H1 (cell line): ENCODE data around the gene EID1. TPM values are rescaled to one million over a fixed set of nuclear protein-coding genes. Genes with fewer than 3 reads are reported as not detected.
A peak's percentile ranks its signal among the peaks of the same experiment; 100 is the strongest.

ENCODE experiments used
- BACH1 ChIP-seq: IDR thresholded peaks from 2 replicates; pipeline ENCODE4 v1.6.1; 2012; ENCODE audit warnings: low read length, improper control_type of control experiment
- CEBPB ChIP-seq: IDR thresholded peaks from 2 replicates; pipeline ENCODE4 v1.6.1; 2012; ENCODE audit warnings: low read depth, low read length
- CREB1 ChIP-seq: IDR thresholded peaks from 2 replicates; pipeline ENCODE4 v1.6.1; 2012; ENCODE audit warnings: inconsistent platforms
- FOSL1 ChIP-seq: IDR thresholded peaks from 2 replicates; pipeline ENCODE4 v1.6.1; 2011; ENCODE audit warnings: mild to moderate bottlenecking, low read depth, low read length, moderate library complexity; ENCODE audit not compliant: insufficient read depth
- GABPA ChIP-seq: IDR thresholded peaks from 2 replicates; pipeline ENCODE4 v1.6.1; 2011; ENCODE audit warnings: mild to moderate bottlenecking, low read length, moderate library complexity, borderline replicate concordance; ENCODE audit not compliant: insufficient read depth
- GTF2F1 ChIP-seq: IDR thresholded peaks from 2 replicates; pipeline ENCODE4 v1.6.1; 2012; ENCODE audit warnings: low read depth, low read length, improper control_type of control experiment, borderline replicate concordance
- HDAC2 ChIP-seq, 2 experiments: fragments of 300-600 bp in 1 of 2; sonication (generic) in 1 of 2; IDR thresholded peaks; 2 replicates each; pipeline ENCODE4 v1.6.1; 2011 to 2012; ENCODE audit warnings: low read depth in 2 of 2, low read length in 2 of 2, mild to moderate bottlenecking in 2 of 2, moderate library complexity in 2 of 2, borderline replicate concordance in 1 of 2, inconsistent platforms in 1 of 2
- JUND ChIP-seq: IDR thresholded peaks from 2 replicates; pipeline ENCODE4 v1.6.1; 2011; ENCODE audit warnings: mild to moderate bottlenecking, improper control_type of control experiment, low read length
- KDM1A ChIP-seq: fragments of 200-600, 300-600 bp; sonication (generic); IDR thresholded peaks from 2 replicates; pipeline ENCODE4 v1.7.1; 2016; ENCODE audit warnings: mild to moderate bottlenecking, low read length, borderline replicate concordance
- KDM5A ChIP-seq: fragments of 200-600 bp; IDR thresholded peaks from 2 replicates; pipeline ENCODE4 v1.7.1; 2012; ENCODE audit warnings: mild to moderate bottlenecking, low read length, inconsistent platforms, mixed read lengths
- RBBP5 ChIP-seq: IDR thresholded peaks from 2 replicates; pipeline ENCODE4 v1.7.1; 2012; ENCODE audit warnings: low read depth, mild to moderate bottlenecking, inconsistent platforms, low read length, moderate library complexity, borderline replicate concordance
- RFX5 ChIP-seq: IDR thresholded peaks from 2 replicates; pipeline ENCODE4 v1.6.1; 2011; ENCODE audit warnings: low read depth, low read length, improper control_type of control experiment, borderline replicate concordance
- SAP30 ChIP-seq: fragments of 300-600 bp; sonication (generic); IDR thresholded peaks from 2 replicates; pipeline ENCODE4 v1.7.1; 2012; ENCODE audit warnings: low read length, moderate library complexity, mild to moderate bottlenecking, inconsistent platforms; ENCODE audit not compliant: insufficient read depth, insufficient replicate concordance
- SRF ChIP-seq: IDR thresholded peaks from 2 replicates; pipeline ENCODE4 v1.6.1; 2011; ENCODE audit warnings: mild to moderate bottlenecking, low read depth, low read length, moderate library complexity
- SUZ12 ChIP-seq: fragments of 200-600 bp; sonication (generic); IDR thresholded peaks from 2 replicates; pipeline ENCODE4 v1.6.1; 2012; ENCODE audit warnings: mild to moderate bottlenecking, inconsistent platforms, low read length, moderate library complexity, mixed read lengths
- TCF12 ChIP-seq: IDR thresholded peaks from 2 replicates; pipeline ENCODE4 v1.6.1; 2011; ENCODE audit warnings: low read depth, mild to moderate bottlenecking, low read length
- TEAD4 ChIP-seq: IDR thresholded peaks from 2 replicates; pipeline ENCODE4 v1.6.1; 2012; ENCODE audit warnings: low read depth, low read length, inconsistent platforms, mixed read lengths
- ZNF274 ChIP-seq: IDR thresholded peaks from 2 replicates; pipeline ENCODE4 v1.7.0; 2012; ENCODE audit warnings: low read length, borderline replicate concordance; ENCODE audit errors: extremely low read depth
- polyA plus RNA-seq, 7 experiments: library from polyadenylated mRNA; depleted of rRNA in 3 of 7; stranded (reverse) in 5 of 7; unstranded in 2 of 7; fragments of >200 nt in 5 of 7; fragments of 200-250 nt in 2 of 7; gene quantifications; 1 replicate in 5 of 7; 2 replicates in 1 of 7; 4 replicates in 1 of 7; pipeline versions ENCODE4 v1.2.1 to v1.2.3, GENCODE V29; 2011 to 2013; ENCODE audit warnings: missing spikeins in 2 of 7, mixed read lengths in 2 of 7
- total RNA-seq: library from RNA; stranded (reverse); fragmentation: NEBNext Ultra II Directional; extraction: Animal tissue kit (Norgen Biotek cat#: 25700); gene quantifications from 2 replicates; pipeline ENCODE4 v1.2.1, GENCODE V29; 2021
- TF ChIP-seq, protein P1 (sequence below): IDR thresholded peaks from 2 replicates; pipeline ENCODE4 v1.6.1; 2011; ENCODE audit warnings: low read length, improper control_type of control experiment
- TF ChIP-seq, protein P2 (sequence below): IDR thresholded peaks from 2 replicates; pipeline ENCODE4 v1.6.1; 2011; ENCODE audit warnings: low read depth, mild to moderate bottlenecking, low read length; ENCODE audit not compliant: insufficient read depth
- TF ChIP-seq, protein P3 (sequence below): IDR thresholded peaks from 2 replicates; pipeline ENCODE4 v1.6.1; 2012; ENCODE audit warnings: inconsistent platforms

Gene EID1
- total and polyA plus RNA-seq, 2 of the 8 experiments (the other 6 are each of a cell fraction or from before 2014, with no cell fraction given): 101 to 110 TPM

DNA sequence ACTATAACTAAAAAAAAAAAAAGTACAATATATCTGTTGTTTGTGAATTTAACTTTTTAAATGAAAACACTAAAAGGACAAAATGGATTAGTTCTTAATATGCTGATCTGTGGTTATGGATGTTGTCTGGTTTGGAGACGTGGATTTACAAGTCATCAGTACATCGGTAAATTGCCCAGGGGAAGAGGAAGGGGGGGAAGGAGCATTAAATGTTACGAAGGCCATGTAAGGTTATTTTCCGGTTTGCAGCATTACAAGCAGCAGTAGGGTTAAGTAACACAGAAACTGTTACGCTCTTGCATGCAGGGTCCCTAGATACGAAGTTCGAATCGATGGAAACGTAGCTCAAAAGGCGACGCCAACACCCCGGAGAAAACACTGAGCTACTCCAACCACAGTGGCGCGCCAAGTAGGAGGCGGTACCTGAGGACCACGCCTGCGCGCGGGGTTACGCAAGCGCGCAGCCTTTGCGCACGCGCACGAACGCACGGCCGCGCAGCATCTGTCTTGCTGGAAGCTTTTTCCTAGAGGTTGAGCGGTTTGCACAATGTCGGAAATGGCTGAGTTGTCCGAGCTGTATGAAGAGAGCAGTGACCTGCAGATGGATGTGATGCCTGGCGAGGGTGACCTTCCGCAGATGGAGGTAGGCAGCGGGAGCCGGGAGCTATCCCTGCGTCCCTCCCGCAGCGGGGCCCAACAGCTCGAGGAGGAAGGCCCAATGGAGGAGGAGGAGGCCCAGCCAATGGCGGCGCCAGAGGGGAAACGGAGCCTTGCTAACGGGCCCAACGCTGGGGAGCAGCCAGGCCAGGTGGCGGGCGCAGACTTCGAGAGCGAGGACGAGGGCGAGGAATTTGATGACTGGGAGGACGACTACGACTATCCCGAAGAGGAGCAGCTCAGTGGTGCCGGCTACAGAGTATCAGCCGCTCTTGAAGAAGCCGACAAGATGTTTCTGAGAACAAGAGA, at the start of gene EID1 (continued):
- TF ChIP-seq ZNF274 (no peak), SAP30 (no peak), TCF12 (no peak), CEBPB (peak; percentile 100), JUND (peak; percentile 44; the same call in 1 of the 2 replicates), GTF2F1 (0 out of 2 replicates have a peak, but pooled peaks have one; percentile 30), KDM5A (no peak), CREB1 (peak; percentile 91), RFX5 (peak; percentile 5; the same call in 1 of the 2 replicates), TEAD4 (0 out of 2 replicates have a peak, but pooled peaks have one; percentile 40), SUZ12 (no peak), FOSL1 (no peak), HDAC2 (IDR thresholded peaks at IDR 0.05; ENCODE audit: borderline replicate concordance in 1 of 2, low read depth in 2 of 2, low read length in 2 of 2) (peak in 1 of 2 experiments; percentile 84; a peak in 1 of 4 replicates), BACH1 (no peak), GABPA (no peak), KDM1A (peak; percentile 83; the same call in 1 of the 2 replicates), RBBP5 (peak; percentile 57; the same call in 1 of the 2 replicates), SRF (peak; percentile 56; the same call in 1 of the 2 replicates)
- TF ChIP-seq, protein P1, sequence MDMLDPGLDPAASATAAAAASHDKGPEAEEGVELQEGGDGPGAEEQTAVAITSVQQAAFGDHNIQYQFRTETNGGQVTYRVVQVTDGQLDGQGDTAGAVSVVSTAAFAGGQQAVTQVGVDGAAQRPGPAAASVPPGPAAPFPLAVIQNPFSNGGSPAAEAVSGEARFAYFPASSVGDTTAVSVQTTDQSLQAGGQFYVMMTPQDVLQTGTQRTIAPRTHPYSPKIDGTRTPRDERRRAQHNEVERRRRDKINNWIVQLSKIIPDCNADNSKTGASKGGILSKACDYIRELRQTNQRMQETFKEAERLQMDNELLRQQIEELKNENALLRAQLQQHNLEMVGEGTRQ: no peak
- TF ChIP-seq, protein P2, sequence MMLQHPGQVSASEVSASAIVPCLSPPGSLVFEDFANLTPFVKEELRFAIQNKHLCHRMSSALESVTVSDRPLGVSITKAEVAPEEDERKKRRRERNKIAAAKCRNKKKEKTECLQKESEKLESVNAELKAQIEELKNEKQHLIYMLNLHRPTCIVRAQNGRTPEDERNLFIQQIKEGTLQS: no peak
- TF ChIP-seq, protein P3, sequence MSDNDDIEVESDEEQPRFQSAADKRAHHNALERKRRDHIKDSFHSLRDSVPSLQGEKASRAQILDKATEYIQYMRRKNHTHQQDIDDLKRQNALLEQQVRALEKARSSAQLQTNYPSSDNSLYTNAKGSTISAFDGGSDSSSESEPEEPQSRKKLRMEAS: peak; percentile 83
